ENCODE results near the gene RCOR1.
"Not testable (repeated sequence)": the region's sequence is repeated elsewhere in the genome, so short reads cannot be mapped to it uniquely, and the experiment has no call there.

The RCOR1 gene

DNA sequence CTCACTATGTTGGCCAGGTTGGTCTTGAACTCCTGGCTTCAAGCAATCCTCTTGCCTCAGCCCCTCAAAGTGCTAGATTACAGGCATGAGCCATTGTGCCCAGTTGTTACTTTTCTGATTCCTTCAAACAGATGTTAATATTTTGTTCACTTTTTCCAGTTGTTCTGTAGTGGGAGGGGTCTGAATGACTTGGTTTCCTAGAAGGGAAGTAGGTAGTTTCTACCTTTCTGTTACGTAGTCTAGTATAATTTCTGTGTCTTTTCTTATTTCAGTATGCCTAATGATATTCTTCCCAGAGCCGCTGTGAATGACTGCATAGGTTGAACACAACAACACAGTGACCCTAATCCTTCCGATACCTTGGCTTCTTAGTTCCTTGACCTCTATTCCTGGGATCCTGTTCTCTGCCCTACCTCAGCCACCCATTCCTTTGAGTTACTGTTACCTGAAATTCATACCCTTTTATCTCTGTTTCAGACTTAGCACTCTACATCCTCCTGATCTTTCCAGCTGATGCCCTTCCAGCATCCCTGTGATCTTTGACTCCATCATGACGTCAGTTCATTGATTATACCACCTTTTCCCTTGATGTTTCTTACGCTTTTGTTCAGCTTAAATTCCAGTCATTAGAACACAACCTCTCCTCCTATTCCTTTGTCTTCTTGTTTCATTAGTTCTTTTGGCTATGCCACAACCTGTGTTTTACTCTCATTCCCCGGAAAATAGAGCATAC lies 33.3 kb downstream of the RCOR1 start:
- in situ Hi-C loops (cut with MboI; ENCODE audit: low sequenced_read_pairs), result no loop called here

DNA sequence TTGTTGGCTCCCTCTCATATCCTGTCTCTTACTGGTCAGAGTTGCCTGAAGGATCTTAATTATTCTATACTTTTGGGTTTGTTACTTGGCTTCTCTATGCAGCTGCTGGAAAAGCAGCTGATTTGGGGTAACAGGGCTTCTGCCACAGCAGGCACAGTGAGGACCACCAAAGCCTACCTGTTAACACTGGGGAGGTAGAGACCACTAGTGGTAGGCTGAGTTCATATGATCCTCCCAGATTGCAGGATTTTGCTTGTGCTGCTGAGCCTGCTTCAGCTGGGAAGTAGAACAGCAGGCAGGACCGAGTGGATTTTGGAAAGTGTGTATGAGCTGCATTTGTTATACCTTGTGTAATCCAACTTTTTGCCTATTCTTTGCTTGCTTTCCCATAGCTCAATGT lies 34.1 kb downstream of the RCOR1 start:
- in situ Hi-C loops (cut with MboI; ENCODE audit: low sequenced_read_pairs), result no loop called here

DNA sequence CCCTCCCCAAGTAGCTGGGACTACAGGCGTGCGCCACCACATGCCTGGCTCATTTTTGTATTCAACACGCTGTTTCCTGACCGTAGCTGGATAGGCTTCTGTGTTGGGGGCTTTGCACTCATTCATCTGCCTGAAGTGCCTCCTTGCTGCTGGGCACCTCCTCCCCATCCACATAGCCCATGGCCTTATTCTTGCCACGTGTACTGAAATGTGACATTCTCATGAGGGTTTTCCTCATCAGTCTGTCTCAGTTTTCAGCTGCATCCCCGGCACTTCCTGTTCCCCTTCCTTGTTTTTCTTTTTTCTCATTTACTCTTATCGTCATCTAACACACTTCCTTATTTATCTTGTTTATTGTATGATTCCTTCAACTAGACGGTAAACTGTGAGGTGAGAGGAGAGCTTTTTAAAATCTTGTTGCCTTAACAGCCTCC lies 36.6 kb downstream of the RCOR1 start:
- in situ Hi-C loops (cut with MboI; ENCODE audit: low sequenced_read_pairs), result no loop called here

DNA sequence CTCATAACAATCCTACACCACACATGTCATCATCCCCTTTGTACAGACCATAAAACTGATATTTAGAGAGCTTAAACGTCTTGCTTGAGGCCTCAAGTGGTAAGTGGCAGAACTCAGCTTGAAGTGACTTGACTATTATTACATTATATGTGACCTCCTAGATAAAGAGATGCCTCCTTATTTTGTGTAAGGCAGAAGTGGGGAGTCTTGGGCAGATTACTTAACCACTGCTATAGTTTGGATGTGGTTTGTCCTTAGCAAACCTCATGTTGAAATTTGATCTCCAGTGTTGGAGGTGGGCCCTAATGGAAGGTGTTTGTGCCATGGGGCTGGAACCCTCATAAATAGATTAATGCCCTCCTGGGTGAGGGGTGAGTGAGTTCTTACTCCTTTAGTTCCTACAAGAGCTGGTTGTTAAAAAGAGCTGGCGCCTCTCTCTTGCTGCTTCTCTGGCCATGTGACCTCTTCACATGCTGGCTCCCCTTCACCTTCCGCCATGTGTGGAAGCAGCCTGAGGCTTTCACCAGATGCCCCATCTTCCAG lies 37.4 kb downstream of the RCOR1 start:
- in situ Hi-C loops (cut with MboI; ENCODE audit: low sequenced_read_pairs), result no loop called here

DNA sequence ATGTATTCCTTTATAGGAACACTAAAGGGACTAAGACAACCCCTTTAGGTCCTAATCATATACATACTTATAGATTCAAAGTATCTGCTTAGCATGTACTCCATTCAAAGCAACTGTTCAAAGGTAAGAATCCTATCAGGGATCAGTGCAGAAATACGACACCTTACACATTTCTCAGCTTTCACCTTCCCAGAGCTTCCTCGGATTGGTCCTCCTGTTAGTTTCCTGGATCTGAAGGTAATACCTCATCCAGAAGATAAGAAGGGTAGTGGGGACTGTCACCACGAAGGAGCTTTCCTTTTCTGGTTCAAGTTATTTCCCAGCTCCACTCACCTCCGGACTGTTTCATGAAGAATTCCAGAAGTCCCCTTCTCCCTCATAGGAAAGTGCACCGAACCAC lies 38.0 kb downstream of the RCOR1 start:
- in situ Hi-C loops (cut with MboI; ENCODE audit: low sequenced_read_pairs), result no loop called here

DNA sequence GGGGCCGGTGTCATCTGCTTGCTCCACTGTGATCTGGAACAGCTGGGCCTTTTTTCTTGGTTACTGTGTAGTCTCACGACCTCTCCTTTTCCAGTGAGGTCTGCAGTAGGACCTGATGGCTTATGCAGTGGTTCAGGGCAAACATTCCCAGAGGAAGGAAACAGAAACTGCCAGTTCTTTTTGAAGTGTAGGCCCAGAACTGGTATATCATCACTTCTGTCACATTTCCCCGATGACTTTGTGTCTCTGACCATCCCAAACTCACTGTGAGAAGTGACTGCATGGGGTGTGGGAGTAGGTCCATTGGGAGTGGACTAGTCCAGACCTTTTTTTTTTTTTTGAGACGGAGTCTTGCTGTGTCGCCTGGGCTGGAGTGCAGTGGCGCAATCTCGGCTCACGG lies 38.4 kb downstream of the RCOR1 start:
- in situ Hi-C loops (cut with MboI; ENCODE audit: low sequenced_read_pairs), result no loop called here

DNA sequence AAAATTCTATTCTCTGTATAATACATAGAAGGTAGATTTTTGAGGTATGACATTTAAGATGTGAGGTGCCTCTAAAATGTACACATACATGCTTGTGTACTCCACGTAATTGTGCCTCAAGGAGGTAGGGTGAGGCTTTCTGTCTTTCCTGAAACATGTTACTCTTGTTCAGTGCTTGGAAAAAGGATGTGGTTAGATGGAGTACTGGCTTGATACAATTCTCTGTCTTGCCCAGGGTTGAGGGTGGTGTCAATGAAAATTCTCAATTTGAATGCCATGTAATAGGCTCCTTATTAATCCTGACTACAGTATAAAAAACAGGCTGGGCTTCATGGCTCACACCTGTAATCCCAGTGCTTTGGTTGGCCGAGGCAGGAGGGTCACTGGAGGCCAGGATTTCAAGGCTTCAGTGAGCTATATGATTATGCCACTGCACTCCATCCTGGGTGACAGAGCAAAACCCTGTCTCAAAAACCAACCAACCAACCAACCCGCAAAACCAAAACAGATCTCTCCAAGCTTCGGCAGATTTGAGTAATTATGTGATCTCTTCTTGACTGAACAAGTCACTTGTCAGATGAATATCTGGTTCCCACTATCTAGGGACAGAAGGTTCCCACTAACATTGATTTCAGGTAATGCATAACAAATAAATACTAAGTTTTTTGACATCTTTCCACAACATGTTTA lies 41.6 kb downstream of the RCOR1 start:
- in situ Hi-C loops (cut with MboI; ENCODE audit: low sequenced_read_pairs), result no loop called here

DNA sequence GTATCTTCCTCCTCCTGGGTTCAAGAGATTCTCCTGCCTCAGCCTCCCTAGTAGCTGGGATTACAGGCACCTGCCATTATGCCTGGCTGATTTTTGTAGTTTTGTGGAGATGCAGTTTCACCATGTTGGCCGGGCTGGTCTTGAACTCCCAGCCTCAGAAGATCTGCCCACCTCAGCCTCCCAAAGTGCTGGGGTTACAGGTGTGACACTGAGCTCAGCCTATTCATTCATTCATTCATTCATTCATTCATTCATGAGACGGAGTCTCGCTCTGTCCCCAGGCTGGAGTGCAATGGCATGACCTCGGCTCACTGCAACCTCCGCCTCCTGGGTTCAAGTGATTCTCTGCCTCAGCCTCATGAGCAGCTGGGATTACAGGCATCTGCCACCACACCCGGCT lies 47.2 kb downstream of the RCOR1 start:
- in situ Hi-C loops (cut with MboI; ENCODE audit: low sequenced_read_pairs), result not testable (repeated sequence)

DNA sequence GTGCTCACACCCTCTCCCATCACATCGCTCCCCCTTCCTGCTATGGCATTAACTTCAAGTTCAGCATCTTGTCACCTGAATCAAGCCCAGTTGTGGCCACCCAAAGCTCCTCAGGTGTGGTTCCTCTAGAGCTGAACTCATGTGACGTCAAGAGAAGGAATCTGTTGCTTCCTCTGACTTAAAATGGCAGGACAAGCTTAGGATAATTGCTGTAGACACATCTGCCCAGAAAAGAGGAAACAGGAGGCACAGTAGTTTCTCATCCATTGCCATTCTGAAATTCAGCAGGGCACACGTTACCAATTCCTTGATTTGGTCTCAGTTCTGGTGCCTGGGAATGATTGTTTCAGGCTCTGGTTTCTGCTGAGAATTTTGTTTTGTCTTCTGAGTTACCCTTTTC lies 52.1 kb downstream of the RCOR1 start:
- in situ Hi-C loops (cut with MboI; ENCODE audit: low sequenced_read_pairs), result no loop called here

DNA sequence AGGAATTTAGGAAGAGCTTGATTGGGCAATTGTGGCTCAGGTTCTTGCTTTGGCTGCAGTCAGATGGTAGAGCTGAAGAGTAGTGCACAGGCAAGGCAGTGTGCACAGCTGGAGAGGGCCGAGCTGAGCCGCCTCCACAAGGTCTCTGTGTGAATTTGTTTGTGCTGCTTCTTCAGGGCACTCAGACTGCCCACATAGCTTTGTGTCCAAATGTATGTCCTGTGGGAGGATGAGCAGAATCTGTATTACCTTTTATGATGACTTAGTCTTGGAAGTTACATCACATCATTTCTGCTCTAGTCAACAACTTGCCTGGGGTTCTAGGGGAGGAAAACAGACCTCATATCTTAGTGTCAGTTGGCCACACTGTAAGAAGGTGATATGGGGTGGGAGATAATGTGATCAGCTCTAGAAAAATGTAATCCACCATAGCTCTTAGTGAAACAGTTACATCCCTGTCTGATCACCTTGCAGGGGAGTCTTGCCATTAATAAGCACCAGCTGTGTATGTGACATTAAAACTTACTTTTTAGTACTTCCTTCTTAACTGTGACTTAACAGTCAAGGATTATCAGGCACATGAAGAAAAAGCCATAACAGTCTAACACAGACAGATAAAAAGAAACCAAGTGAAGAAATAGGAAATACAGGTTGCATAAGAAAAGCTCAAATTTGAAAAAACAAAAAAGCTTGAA lies 53.4 kb downstream of the RCOR1 start:
- in situ Hi-C loops (cut with MboI; ENCODE audit: low sequenced_read_pairs), result no loop called here

DNA sequence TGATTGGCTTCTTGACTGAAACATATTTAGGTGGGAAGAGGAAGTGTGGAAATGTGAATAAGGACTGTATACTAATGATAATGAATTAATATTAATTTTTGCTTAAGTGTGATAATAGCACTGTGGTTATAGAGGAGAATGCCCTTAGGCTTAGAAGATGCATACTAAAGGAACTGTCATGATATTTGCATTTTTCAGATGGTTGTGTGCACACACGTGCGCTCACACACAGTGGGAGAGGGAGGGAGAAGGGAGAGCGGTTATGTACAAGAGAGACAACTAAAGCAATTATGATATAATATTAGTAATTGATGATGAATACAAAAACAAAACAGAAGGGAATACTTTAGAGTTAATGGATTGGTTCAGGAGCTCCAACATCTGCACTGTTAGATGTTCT lies 54.2 kb downstream of the RCOR1 start:
- in situ Hi-C loops (cut with MboI; ENCODE audit: low sequenced_read_pairs), result no loop called here

DNA sequence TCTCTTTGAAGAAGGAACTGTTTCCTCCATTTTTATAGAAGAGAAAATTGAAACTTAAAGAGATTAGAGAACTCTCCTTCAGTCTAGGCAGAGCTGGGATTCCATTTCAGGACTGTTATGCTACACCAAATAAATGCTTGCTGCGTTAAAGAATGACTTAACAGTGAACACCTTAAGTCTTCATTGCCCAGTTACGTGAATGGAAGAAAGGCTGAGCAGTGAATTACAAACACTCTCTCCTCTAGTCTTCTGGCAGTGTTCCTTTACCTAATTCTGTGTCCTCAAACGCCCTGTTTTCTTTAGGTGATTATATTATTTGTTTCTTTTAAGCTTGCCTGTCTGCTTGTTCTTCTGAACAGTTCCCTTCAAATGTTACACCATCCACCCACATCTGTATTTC lies 59.7 kb downstream of the RCOR1 start:
- in situ Hi-C loops (cut with MboI; ENCODE audit: low sequenced_read_pairs), result no loop called here

DNA sequence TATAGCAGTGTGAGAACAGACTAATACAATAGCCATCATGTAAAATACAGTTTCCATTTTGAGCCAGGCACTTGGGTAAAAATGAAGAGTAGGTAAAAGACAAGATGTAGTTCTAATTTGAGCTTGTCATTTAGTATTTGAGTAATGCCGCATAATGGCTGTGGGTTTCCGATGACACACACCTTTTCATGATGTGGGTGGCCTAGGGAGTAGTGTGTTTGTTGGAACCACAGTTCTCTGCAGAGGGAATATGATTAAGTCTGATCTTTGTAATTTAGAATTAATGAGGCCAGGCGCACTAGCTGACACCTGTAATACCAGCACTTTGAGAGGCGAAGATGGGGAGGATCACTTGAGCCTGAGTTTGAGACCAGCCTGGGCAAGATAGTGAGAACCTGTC lies 61.8 kb downstream of the RCOR1 start:
- in situ Hi-C loops (cut with MboI; ENCODE audit: low sequenced_read_pairs), result no loop called here

DNA sequence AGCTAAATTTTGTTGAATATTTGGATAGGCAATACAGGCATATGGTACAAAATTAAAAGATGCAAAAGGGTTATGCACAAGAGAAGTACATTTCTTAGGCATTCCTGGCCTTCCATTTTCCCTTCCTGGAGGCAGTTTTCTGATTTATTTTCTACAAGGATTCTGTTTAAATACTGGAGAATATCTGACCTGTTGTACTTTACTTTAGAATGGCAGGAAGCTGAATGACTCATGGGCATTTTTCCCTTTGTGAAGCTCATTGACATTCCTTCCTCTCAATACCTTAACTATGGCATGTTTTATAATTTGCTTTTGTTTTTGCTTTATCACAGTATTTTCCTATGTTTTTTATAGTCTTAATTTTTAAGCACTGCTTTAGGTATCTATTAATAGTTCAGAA lies 62.7 kb downstream of the RCOR1 start:
- in situ Hi-C loops (cut with MboI; ENCODE audit: low sequenced_read_pairs), result no loop called here

DNA sequence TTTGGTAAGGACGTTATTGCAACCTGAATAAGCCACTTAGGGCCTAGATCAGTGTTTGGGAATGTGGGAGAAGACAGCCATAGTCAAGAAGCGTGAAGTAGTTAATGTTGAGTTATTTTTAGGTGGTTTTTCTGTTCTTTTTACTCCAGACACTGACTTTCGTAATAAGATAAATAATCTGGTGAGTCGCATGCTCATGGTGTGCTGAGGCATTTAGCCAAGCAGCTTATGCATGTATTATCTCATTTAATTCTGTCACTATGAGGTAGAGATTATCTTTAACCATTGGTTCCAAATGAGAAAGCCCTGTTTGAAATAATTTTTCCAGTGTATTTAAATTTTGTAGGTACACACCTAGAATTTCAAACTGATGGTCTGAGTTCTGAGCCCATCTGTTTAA lies 67.3 kb downstream of the RCOR1 start:
- in situ Hi-C loops (cut with MboI; ENCODE audit: low sequenced_read_pairs), result no loop called here

DNA sequence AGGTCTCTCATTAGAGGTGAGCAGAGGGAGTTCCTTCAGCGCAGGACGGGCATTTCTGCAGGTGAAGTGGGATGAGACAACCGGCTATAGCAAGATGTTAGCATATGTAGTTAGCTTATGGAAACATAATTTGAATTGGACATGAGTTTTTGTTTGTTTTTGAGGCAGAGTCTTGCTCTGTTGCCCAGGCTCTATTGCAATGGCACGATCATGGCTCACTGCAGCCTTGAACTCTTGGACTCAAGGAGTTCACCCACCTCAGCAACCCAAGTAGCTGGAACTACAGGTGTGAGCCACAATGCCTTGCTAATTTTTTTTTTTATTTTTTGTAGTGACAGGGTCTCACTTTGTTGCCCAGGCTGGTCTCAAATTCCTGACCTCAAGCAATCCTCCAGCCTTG lies 69.2 kb downstream of the RCOR1 start:
- in situ Hi-C loops (cut with MboI; ENCODE audit: low sequenced_read_pairs), result no loop called here

DNA sequence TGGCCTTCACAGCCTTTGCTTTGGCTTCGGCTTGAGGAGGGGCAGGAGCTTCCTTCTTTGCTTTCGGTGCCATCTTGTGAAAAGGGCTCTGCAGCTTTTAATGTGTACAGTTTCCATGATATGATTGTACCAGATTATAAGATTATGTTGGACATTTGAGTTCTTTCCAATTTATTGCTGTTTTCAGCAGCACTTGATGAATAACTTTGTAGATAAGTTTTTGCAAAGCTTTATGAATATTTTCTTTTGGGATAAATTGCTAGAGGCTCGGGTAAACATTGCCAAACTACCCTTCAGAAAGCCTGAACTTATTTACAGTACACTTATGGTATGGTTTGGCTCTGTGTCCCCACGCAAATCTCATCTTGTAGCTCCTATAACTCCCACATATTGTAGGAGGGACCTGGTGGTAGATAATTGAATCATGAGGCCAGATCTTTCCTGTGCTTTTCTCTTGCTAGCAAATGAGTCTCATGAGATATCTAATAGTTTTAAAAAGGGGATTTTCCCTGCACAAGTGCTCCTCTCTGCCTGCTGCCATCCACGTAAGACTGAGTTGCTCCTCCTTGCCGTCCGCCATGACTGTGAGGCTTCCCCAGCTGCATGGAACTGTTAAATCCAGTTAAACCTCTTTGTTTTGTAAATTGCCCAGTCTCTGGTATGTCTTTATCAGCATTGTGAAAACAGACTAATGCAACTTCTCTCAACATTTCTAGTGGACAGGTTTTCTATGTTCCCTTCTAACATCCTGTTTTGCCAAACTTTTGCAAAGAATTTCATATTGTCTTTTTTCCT lies 70.4 kb downstream of the RCOR1 start:
- in situ Hi-C loops (cut with MboI; ENCODE audit: low sequenced_read_pairs), result no loop called here

DNA sequence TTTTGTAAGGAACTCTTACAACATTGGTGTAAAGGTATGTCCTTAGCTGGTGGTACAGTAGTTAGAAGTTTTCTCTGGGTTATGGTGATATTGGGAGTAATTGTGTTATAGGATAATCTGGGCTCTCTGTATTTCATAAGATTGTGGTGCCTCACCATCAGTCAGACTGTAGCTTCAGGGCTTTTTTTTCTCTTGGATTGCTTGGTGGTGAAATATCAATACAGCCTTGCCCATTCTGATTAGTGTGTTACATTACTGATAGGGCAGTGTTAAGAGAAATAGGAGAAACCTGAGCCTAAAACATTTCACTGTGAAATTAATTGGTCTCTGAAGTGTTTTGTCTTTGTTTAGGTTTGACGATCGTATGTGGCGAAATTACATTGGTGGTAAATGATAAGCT lies 71.0 kb downstream of the RCOR1 start:
- in situ Hi-C loops (cut with MboI; ENCODE audit: low sequenced_read_pairs), result no loop called here

DNA sequence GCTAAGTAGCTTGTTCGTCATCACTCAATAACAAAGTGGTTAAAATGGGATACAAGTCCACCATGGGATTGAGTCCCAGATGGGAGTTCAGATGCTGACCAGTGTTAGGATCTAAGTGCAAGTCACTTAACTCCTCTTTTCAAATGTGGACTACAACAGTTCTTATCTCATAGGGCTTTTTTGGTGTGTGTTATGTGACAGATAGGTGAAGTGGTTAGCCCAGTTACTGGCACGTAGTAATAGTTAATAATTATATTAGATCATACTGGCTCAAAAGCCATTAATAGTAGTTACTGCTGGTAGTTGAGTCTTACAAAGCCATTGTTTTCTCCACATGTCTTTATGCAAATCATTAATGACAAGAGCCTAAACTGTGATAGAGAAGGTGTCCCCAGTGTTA lies 73.2 kb downstream of the RCOR1 start:
- in situ Hi-C loops (cut with MboI; ENCODE audit: low sequenced_read_pairs), result no loop called here

DNA sequence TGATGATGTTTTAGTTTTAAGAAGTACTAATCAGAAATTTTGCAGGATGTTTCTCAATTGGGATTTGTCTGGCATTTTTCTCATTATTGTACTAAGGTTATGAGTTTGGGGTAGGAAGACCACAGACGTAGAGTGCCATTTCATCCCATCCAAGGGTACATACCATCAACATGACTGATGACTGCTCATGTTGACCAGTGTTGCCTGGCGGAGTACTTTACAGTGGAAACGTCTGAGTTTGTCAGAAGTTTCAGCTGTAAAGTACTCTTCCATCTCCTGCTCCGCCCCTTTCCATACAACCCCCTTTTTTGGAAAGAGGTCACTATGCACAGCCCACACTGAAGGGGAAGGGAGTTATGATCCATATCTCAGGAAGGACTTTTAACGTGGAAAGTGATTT lies 74.2 kb downstream of the RCOR1 start:
- in situ Hi-C loops (cut with MboI; ENCODE audit: low sequenced_read_pairs), result no loop called here

DNA sequence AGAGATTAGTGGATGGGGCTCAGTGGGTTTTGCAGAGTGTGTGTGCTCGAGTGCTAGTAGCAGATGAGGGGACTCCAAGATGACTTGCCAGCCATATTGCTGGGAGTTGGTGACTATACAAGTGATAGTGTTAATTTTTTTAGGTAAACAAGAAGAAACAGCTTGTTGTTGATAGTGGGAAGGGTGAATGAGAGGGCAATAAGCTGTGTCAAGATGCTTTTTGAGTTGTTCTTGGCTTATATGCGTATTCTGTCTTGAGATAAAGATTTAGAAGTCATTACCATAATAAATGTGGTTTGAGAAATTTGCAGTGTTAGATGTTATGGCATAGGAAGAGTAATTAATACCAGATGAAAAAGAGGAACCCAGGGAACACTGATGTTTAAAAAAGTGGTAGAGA lies 75.3 kb downstream of the RCOR1 start:
- in situ Hi-C loops (cut with MboI; ENCODE audit: low sequenced_read_pairs), result no loop called here

All from hTERT RPE-1 (cell line).